Neural progenitor cell (in vitro differentiated cells): ENCODE measurements around the gene ZDHHC14. TPM values are rescaled to one million over a fixed set of nuclear protein-coding genes. Genes with fewer than 3 reads are reported as not detected.

Experiments used
- DNase-seq: peaks from one replicate; pipeline ENCODE4 v3.0.0-alpha.2; 2016; ENCODE audit warnings: low spot score
- H2AFZ ChIP-seq: fragments of 200-600 bp; sonication (generic); replicated peaks from 2 replicates; pipeline ENCODE4 v1.6.1; 2016; ENCODE audit warnings: antibody characterized with exemption
- H3F3A ChIP-seq: fragments of 200-600 bp; sonication (generic); 2 replicates; pipeline ENCODE4 v1.6.1; 2016; ENCODE audit warnings: antibody characterized with exemption, low read depth
- H3K27ac ChIP-seq: fragments of 200-600 bp; sonication (generic); 2 replicates; pipeline ENCODE4 v1.5.1; 2016; ENCODE audit warnings: mild to moderate bottlenecking
- H3K27me3 ChIP-seq: fragments of 200-600 bp; sonication (generic); 2 replicates; pipeline ENCODE4 v1.6.1; 2016; ENCODE audit warnings: mild to moderate bottlenecking, moderate library complexity
- H3K36me3 ChIP-seq: fragments of 200-600 bp; sonication (generic); 2 replicates; pipeline ENCODE4 v1.5.1; 2016
- H3K4me1 ChIP-seq: fragments of 200-600 bp; sonication (generic); 2 replicates; pipeline ENCODE4 v1.6.1; 2016; ENCODE audit warnings: mixed run types
- H3K4me2 ChIP-seq: fragments of 200-600 bp; sonication (generic); 2 replicates; pipeline ENCODE4 v1.6.1; 2016
- H3K4me3 ChIP-seq: fragments of 200-600 bp; sonication (generic); 2 replicates; pipeline ENCODE4 v1.5.1; 2016
- H3K79me2 ChIP-seq: fragments of 200-600 bp; sonication (generic); 2 replicates; pipeline ENCODE4 v1.6.1; 2016; ENCODE audit warnings: low read depth
- H3K9ac ChIP-seq: fragments of 200-600 bp; sonication (generic); 2 replicates; pipeline ENCODE4 v1.6.1; 2016
- H3K9me3 ChIP-seq: fragments of 200-600 bp; sonication (generic); 2 replicates; pipeline ENCODE4 v1.5.1; 2016; ENCODE audit warnings: low read depth
- H4K20me1 ChIP-seq: fragments of 200-600 bp; sonication (generic); 2 replicates; pipeline ENCODE4 v1.6.1; 2016; ENCODE audit warnings: low read depth
- H3K27ac Mint-ChIP-seq: 3 replicates; pipeline ENCODE4 v1.8.0; 2021; ENCODE audit warnings: mixed read lengths
- H3K27me3 Mint-ChIP-seq: 2 replicates; pipeline ENCODE4 v1.8.0; 2022; ENCODE audit warnings: low read depth, mild to moderate bottlenecking, inconsistent platforms, moderate library complexity, mixed read lengths; ENCODE audit not compliant: insufficient read depth
- H3K36me3 Mint-ChIP-seq: 3 replicates; pipeline ENCODE4 v1.8.0; 2021; ENCODE audit warnings: mixed read lengths
- H3K4me1 Mint-ChIP-seq: 3 replicates; pipeline ENCODE4 v1.8.0; 2021; ENCODE audit warnings: mixed read lengths
- H3K4me3 Mint-ChIP-seq: 3 replicates; pipeline ENCODE4 v1.8.0; 2021; ENCODE audit warnings: mild to moderate bottlenecking, moderate library complexity, mixed read lengths
- H3K9me3 Mint-ChIP-seq: 3 replicates; pipeline ENCODE4 v1.8.0; 2020; ENCODE audit warnings: mixed read lengths
- CTCF ChIP-seq: fragments of 200-600 bp; sonication (generic); IDR thresholded peaks from 2 replicates; pipeline ENCODE4 v1.5.1; 2017; ENCODE audit warnings: antibody characterized with exemption, mild to moderate bottlenecking
- EZH2 ChIP-seq: fragments of 200-600 bp; sonication (generic); IDR thresholded peaks from 2 replicates; pipeline ENCODE4 v1.6.1; 2017; ENCODE audit warnings: antibody characterized with exemption, mild to moderate bottlenecking, moderate library complexity
- EZH2phosphoT487 ChIP-seq: fragments of 200-600 bp; sonication (generic); IDR thresholded peaks from 2 replicates; pipeline ENCODE4 v1.6.1; 2017; ENCODE audit warnings: antibody characterized with exemption
- total RNA-seq: library from RNA; depleted of rRNA; stranded (reverse); fragments of >200 nt; gene quantifications from 2 replicates; pipeline ENCODE4 v1.2.3, GENCODE V29; 2015; ENCODE audit warnings: low replicate concordance

Gene ZDHHC14
- total RNA-seq, 1 donor from 2014 or later = 14.5 TPM

- Mint-ChIP-seq H3K9me3 (no peaks in the 10 kb centered on the region), H3K27ac (no peak overlapping the region), H3K4me3 (no peak overlapping the region), H3K36me3 (no peaks in the 10 kb centered on the region), H3K27me3 (peaks cover 2% of the 10 kb centered on the region), H3K4me1 (peaks cover 6% of the 10 kb centered on the region)
- no peaks in the 10 kb centered on the region for H3F3A ChIP-seq
- H3K4me1 ChIP-seq = peaks cover 5% of the 10 kb centered on the region
- no peak for DNase-seq
- no peaks in the 10 kb centered on the region for H3K9me3 ChIP-seq
- no peak overlapping the region for H3K9ac ChIP-seq
- H3K27ac ChIP-seq = no peak overlapping the region
- no peak overlapping the region for H2AFZ ChIP-seq
- TF ChIP-seq CTCF = no peak
- TF ChIP-seq EZH2 = no peak
- no peak for TF ChIP-seq EZH2phosphoT487
- no peak overlapping the region for H3K4me2 ChIP-seq
- no peaks in the 10 kb centered on the region for H3K79me2 ChIP-seq
- H3K4me3 ChIP-seq = no peak overlapping the region
- H3K36me3 ChIP-seq = no peaks in the 10 kb centered on the region
- no peaks in the 10 kb centered on the region for H3K27me3 ChIP-seq
- H4K20me1 ChIP-seq = no peaks in the 10 kb centered on the region
Observed at GRCh38 chr6:157361886-157362285, 19.1 kb upstream of the ZDHHC14 start.

GRCh38 chr6:157364705-157365104 is 16.3 kb upstream of the ZDHHC14 start:
- Histone ChIP-seq H3F3A (no peaks in the 10 kb centered on the region), H2AFZ (no peak overlapping the region), H3K9ac (no peak overlapping the region), H3K4me3 (no peak overlapping the region), H4K20me1 (no peaks in the 10 kb centered on the region), H3K27me3 (no peaks in the 10 kb centered on the region), H3K79me2 (no peaks in the 10 kb centered on the region), H3K4me2 (no peak overlapping the region), H3K27ac (no peak overlapping the region), H3K9me3 (no peaks in the 10 kb centered on the region), H3K36me3 (no peaks in the 10 kb centered on the region), H3K4me1 (no peaks in the 10 kb centered on the region)
- Mint-ChIP-seq H3K4me1 (no peaks in the 10 kb centered on the region), H3K9me3 (no peaks in the 10 kb centered on the region), H3K4me3 (no peak overlapping the region), H3K27ac (no peak overlapping the region), H3K36me3 (no peaks in the 10 kb centered on the region), H3K27me3 (no peaks in the 10 kb centered on the region)
- DNase-seq = no peak
- TF ChIP-seq EZH2phosphoT487 (no peak), EZH2 (no peak), CTCF (no peak)

- no peak for DNase-seq
- H2AFZ ChIP-seq = no peak overlapping the region
Observed at GRCh38 chr6:157366648-157367047, 14.3 kb upstream of the ZDHHC14 start.

More at GRCh38 chr6:157366648-157367047, 14.3 kb upstream of the ZDHHC14 start:
- H3K9ac ChIP-seq = no peak overlapping the region
- no peaks in the 10 kb centered on the region for H3K36me3 ChIP-seq
- Mint-ChIP-seq H3K4me1 (no peaks in the 10 kb centered on the region), H3K27ac (no peak overlapping the region), H3K36me3 (no peaks in the 10 kb centered on the region), H3K9me3 (no peaks in the 10 kb centered on the region), H3K27me3 (no peaks in the 10 kb centered on the region), H3K4me3 (no peak overlapping the region)
- TF ChIP-seq EZH2 (no peak), CTCF (no peak), EZH2phosphoT487 (no peak)
- H3K27me3 ChIP-seq = no peaks in the 10 kb centered on the region
- H3K4me3 ChIP-seq = no peak overlapping the region
- H3K4me1 ChIP-seq = no peaks in the 10 kb centered on the region
- no peak overlapping the region for H3K4me2 ChIP-seq
- H3K9me3 ChIP-seq = no peaks in the 10 kb centered on the region
- H3K79me2 ChIP-seq = no peaks in the 10 kb centered on the region
- no peaks in the 10 kb centered on the region for H3F3A ChIP-seq
- no peaks in the 10 kb centered on the region for H4K20me1 ChIP-seq
- no peak overlapping the region for H3K27ac ChIP-seq
